BJ (cell line): Measurements from ENCODE around the gene FMNL2. TPM values are rescaled to one million over a fixed set of nuclear protein-coding genes. Genes with fewer than 3 reads are reported as not detected.

Source experiments
- CTCF ChIA-PET: fragments of 350-600 bp; formaldehyde crosslinking; extraction: SDS; loops from one replicate; lab custom pipeline; 2021; ENCODE audit warnings: antibody characterized with exemption, inconsistent platforms; lab: Yijun Ruan, JAX
- POLR2A ChIA-PET: fragments of 300-600 bp; sonication (Branson Sonifier 250); formaldehyde crosslinking; extraction: SDS; loops from one replicate; lab custom pipeline; 2021; ENCODE audit warnings: antibody characterized with exemption; lab: Charles Lee
- DNase-seq: peaks from one replicate; pipeline ENCODE4 v3.0.0-alpha.2; 2011; ENCODE audit warnings: low read depth
- H3K27me3 ChIP-seq: 2 replicates; pipeline ENCODE4 v1.6.0; 2011; ENCODE audit warnings: low read length; ENCODE audit not compliant: control insufficient read depth, insufficient read depth
- H3K36me3 ChIP-seq: 2 replicates; pipeline ENCODE4 v1.5.1; 2011; ENCODE audit warnings: low read length; ENCODE audit not compliant: control insufficient read depth, insufficient read depth
- H3K4me3 ChIP-seq: 2 replicates; pipeline ENCODE4 v1.5.1; 2011; ENCODE audit warnings: low read depth, mild to moderate bottlenecking, control low read depth, low read length
- polyA plus RNA-seq: library from polyadenylated mRNA; depleted of rRNA; stranded (reverse); fragments of >200 nt; gene quantifications from 2 replicates; pipeline ENCODE4 v1.2.3, GENCODE V29; 2011
- TF ChIP-seq, protein P1 (sequence below): IDR thresholded peaks from 2 replicates; pipeline ENCODE4 v1.5.1; 2011; ENCODE audit warnings: low read depth, mild to moderate bottlenecking, control low read depth, inconsistent platforms, low read length, moderate library complexity; ENCODE audit not compliant: insufficient read depth

Gene FMNL2
- polyA plus RNA-seq, 1 experiment, result 2.4 TPM

DNA sequence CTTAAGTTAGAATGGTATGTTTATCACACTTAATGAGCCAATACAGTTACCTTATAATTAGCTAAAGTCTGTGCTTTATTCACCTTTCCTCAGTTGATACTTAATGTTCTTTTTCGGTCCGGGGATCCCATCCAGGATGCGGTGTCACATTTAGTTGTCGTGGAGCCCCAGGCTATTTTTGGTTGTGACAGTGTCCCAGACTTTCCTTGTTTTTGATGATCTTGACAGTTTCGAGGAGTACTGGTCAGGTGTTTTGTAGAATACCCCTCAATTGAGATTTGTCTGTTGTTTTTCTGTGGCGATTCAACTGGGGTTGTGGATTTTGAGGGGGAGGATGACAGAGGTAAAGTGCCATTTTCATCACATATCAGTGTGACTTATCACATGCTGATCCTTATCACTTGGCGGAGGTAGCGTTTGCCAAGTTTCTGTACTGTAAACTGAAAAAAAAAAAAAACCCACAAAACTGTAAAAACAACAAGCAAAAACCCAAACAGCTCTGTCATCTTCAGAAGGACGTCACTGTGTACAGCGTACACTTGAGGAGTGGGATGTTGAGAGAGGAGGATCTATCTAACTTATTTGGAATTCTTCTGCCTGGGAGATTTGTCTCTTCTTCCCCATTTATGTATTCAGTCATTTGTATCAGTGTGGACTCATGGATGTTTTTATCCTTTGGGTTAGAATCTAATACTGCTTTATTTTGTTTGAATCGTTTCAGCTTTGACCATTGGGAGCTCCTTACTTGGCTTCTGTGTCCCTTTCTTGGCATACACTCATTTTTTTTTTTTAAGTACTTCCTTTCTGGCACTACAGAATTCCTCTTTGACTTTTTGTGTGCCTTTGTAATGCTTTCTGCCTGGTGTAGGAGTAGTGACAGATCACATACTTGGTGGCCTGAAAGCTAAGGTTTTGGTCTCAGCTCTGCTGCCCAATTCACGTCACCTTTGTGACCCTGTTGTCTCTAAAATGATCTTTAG, 68.1 kb downstream of the FMNL2 start:
- ChIA-PET CTCF (interaction anchor here (0.6 kb wide), 1 partner anchor 8 kb away, joined by 3 read pairs; no protein-coding TSS in a partner anchor), POLR2A (no interaction called here)
- H3K27me3 ChIP-seq, result no peaks in the 10 kb centered on the region
- H3K4me3 ChIP-seq, result no peak overlapping the region
- H3K36me3 ChIP-seq, result no peaks in the 10 kb centered on the region
- TF ChIP-seq, protein P1, sequence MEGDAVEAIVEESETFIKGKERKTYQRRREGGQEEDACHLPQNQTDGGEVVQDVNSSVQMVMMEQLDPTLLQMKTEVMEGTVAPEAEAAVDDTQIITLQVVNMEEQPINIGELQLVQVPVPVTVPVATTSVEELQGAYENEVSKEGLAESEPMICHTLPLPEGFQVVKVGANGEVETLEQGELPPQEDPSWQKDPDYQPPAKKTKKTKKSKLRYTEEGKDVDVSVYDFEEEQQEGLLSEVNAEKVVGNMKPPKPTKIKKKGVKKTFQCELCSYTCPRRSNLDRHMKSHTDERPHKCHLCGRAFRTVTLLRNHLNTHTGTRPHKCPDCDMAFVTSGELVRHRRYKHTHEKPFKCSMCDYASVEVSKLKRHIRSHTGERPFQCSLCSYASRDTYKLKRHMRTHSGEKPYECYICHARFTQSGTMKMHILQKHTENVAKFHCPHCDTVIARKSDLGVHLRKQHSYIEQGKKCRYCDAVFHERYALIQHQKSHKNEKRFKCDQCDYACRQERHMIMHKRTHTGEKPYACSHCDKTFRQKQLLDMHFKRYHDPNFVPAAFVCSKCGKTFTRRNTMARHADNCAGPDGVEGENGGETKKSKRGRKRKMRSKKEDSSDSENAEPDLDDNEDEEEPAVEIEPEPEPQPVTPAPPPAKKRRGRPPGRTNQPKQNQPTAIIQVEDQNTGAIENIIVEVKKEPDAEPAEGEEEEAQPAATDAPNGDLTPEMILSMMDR, result no peak
- DNase-seq, result no peak

DNA sequence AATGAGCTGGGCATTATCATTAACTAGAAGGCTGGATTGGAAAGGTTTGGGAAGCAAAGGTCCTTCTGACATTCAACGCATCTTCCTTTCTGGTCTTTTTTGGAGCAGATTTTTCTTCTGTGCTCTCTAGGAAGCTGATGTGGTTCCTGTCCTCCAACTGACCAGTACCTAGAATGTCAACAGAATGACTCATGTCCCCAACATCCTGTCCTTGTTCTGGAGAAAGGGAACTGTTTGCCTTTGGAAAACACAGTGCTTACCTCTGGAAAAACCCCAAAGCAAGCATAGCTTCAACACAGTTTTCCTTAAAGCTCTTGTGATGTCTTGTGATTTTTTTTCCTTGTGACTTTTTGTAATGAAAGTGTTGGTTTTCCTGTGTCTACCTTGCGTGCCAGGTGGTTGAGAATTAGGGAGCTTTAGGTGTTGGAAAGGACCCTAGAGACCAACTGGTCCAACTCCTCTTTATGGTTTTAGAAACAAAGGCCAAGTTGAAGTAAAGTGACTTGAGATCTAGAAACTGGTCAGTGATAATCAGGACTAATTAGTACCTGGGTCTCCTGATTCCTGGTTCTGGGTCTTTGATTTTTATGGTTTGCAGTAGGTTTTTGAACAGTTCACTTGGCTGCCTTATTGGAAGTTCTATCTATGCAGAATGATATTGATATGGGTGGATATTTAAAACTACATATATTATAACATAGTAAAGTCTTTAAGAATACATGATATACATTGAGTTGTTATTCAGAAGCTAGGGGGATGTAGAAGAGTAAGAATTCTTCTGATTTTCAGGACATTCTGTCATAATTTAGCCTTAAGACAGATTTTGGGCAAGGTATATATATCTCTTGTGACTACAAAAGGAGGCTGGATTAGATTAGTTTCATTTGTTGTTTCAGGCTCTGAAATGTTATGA, 70.5 kb downstream of the FMNL2 start:
- H3K27me3 ChIP-seq, result no peaks in the 10 kb centered on the region
- CTCF ChIA-PET, result interaction anchor here (1.5 kb wide), 1 partner anchor 11 kb away, joined by 4 read pairs; no protein-coding TSS in a partner anchor
- no peak for DNase-seq
- H3K4me3 ChIP-seq, result no peak overlapping the region
- TF ChIP-seq, protein P1, result no peak
- POLR2A ChIA-PET, result no interaction called here
- H3K36me3 ChIP-seq, result no peaks in the 10 kb centered on the region

DNA sequence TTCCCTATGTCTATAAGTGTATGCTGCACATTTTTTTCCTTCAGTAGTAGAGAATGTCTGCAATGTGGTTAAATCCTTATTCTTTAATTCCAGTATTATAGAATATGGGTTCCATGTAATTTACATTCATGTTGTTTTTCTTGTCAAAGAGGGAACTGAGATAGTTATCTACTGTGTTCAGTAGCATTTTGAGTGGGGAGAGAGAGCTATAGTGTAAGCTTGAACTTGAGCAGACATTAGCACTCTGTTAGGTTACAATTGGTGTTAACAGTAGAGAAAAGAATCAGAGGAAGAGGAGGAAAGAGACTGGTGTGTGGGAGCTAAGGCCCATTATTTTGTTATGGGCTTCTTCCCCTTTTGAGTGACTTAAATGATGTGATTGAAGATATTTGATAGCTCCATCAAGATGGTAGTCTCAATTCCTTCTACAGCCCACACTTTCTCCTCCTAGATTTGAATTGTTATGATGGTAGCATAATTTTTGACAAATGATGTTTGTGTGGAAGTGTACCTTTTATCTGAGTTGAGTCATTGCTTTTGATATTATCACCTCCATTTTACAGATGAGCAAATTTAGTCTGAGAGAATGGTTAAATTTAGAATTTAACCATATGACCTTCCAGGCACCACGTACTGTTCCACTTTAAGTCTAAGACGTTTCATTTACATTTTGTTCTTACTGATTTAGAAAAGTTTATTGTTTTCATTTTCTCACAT, 71.3 kb downstream of the FMNL2 start:
- no peaks in the 10 kb centered on the region for H3K27me3 ChIP-seq
- POLR2A ChIA-PET, result no interaction called here
- no peaks in the 10 kb centered on the region for H3K36me3 ChIP-seq
- TF ChIP-seq, protein P1, result no peak
- DNase-seq, result no peak
- CTCF ChIA-PET, result interaction anchor here (1.5 kb wide), 2 partner anchors 9 to 11 kb away, joined by 3 to 4 read pairs; no protein-coding TSS in a partner anchor
- no peak overlapping the region for H3K4me3 ChIP-seq

DNA sequence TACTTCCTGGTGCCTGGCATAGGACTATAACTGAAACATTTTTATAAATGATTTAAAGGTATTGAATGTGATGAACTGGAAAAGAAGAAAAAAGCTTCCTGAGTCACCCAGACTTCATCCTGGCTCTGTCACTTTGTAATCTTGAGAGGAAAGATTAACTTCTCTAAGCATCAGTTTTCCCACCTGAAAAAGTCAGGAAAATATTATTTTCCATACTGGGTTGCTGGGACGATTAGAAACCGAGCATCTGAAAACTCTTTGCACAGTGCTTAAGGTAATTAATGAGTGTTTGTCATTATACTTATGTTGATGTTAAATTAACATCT, 71.8 kb downstream of the FMNL2 start:
- no peak for DNase-seq
- TF ChIP-seq, protein P1, result no peak
- no peak overlapping the region; the same call in 1 of the 2 replicates for H3K4me3 ChIP-seq
- CTCF ChIA-PET, result interaction anchor here (1.5 kb wide), 1 partner anchor 9 kb away, joined by 3 read pairs; no protein-coding TSS in a partner anchor
- no peaks in the 10 kb centered on the region for H3K36me3 ChIP-seq
- H3K27me3 ChIP-seq, result no peaks in the 10 kb centered on the region
- POLR2A ChIA-PET, result no interaction called here
